ENCODE measurements around the gene NID1.
"Not testable (repeated sequence)": the region's sequence is repeated elsewhere in the genome, so short reads cannot be mapped to it uniquely, and the experiment has no call there.

Gene NID1

GRCh38 chr1:236013330-236013729 is 51.6 kb downstream of the NID1 start:
- TF ChIP-seq CTCF (IDR thresholded peaks at IDR 0.05; ENCODE audit: low read depth, low read length): no peak
- H3K4me3 ChIP-seq (ENCODE audit: low read depth, low read length): no peak overlapping the region

DNA sequence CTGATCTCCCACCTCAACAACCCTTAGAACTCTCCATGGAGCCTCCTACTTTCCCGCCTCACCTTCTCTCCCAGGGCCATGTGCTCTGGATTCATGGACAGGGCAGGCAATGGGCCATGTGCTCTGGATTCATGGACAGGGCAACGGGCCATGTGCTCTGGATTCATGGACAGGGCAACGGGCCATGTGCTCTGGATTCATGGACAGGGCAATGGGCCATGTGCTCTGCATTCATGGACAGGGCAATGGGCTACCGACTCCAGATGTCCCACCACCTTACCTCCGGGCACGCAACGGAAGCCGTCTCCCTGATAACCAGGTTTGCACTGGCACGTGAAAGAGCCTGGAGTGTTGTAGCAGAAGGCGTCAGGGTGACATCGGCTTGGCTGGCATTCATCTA is 53.2 kb downstream of the NID1 start:
- no peak for TF ChIP-seq CTCF (IDR thresholded peaks at IDR 0.05; ENCODE audit: low read depth, low read length)
- no peak overlapping the region for H3K4me3 ChIP-seq (ENCODE audit: low read depth, low read length)

GRCh38 chr1:236010443-236010842 is 54.4 kb downstream of the NID1 start:
- no peak for TF ChIP-seq CTCF (IDR thresholded peaks at IDR 0.05; ENCODE audit: low read depth, low read length)
- no peak overlapping the region for H3K4me3 ChIP-seq (ENCODE audit: low read depth, low read length)

DNA sequence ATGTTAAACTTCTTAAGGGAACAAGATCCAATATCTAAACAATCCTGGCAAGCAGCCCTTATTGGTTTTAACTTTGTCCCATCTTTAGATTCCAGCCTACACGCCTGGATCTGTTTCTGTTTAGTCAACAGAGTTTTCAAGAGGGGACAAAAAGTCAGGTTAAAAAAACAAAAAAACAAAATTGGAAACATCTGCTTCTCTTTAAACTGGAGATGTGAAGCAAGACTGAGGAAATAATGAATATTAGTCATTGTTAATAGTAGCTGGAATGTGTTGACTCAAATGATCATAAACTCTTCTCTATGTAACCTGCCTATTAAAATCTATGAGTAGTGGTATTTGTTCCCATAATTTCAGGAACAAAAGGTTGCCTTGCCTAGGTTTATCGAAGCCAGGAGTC is 55.0 kb downstream of the NID1 start:
- TF ChIP-seq CTCF (IDR thresholded peaks at IDR 0.05; ENCODE audit: low read depth, low read length): no peak
- no peak overlapping the region for H3K4me3 ChIP-seq (ENCODE audit: low read depth, low read length)

- no peak for TF ChIP-seq CTCF (IDR thresholded peaks at IDR 0.05; ENCODE audit: low read depth, low read length)
- H3K4me3 ChIP-seq (ENCODE audit: low read depth, low read length): no peak overlapping the region
Measured at GRCh38 chr1:236009191-236009590, 55.7 kb downstream of the NID1 start.

DNA sequence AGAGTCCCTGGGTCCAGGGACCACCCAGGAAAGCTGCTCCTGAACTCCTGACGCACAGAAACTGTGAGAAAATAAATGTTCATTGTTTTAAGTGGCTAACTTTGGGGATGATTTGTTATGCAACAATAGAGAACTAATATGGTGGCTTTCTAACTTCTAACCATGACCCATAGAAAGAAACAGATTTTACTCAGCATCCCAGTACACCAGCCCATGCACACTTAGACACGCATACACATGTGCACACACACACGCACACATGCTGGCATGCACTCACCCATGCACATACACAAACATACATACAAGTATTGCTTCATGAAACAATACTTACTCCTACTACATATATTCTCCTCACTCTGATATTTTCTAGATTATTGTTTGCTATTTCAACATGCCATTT is 57.1 kb downstream of the NID1 start:
- no peak for TF ChIP-seq CTCF (IDR thresholded peaks at IDR 0.05; ENCODE audit: low read depth, low read length)
- H3K4me3 ChIP-seq (ENCODE audit: low read depth, low read length): no peak overlapping the region

DNA sequence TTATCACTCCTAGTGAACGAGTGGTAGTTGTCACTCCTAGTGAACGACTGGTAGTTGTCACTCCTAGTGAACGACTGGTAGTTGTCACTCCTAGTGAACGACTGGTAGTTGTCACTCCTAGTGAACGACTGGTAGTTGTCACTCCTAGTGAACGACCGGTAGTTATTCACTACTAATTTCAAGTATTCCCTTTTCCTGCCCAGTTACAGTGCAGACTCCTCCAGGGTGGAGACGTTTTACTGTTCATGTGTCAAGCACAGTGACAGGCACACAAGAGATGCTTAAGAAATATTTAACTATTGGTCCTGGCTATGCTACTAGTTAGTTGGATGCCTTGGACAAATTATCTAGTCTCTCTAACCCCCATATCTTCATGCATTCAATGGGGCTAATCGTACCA is 61.8 kb downstream of the NID1 start:
- not testable (repeated sequence) for H3K4me3 ChIP-seq (ENCODE audit: low read depth, low read length)

DNA sequence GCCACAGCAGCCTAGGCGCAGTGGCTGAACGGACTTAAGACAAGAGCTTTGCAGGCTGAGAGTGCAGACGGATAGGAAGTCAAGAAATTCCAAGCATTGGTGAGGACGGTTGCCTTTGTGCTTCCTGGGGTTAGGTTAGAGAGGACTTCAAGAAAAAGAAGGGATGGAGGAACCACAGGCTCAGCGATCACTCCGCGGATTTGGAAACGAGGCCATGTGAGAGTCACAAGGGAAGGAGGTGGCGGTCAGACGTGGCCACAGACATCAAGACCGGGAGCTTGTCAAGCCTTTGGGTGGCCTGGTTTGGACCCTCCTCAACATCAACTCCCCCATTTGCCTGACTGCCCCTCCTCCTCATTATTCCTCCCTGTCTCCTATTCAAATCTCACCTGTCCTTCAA is 62.3 kb downstream of the NID1 start:
- no peak for TF ChIP-seq CTCF (IDR thresholded peaks at IDR 0.05; ENCODE audit: low read depth, low read length)
- no peak overlapping the region for H3K4me3 ChIP-seq (ENCODE audit: low read depth, low read length)

All from WI38 (cell line).